ENCODE results near the gene MALT1.

Gene MALT1

DNA sequence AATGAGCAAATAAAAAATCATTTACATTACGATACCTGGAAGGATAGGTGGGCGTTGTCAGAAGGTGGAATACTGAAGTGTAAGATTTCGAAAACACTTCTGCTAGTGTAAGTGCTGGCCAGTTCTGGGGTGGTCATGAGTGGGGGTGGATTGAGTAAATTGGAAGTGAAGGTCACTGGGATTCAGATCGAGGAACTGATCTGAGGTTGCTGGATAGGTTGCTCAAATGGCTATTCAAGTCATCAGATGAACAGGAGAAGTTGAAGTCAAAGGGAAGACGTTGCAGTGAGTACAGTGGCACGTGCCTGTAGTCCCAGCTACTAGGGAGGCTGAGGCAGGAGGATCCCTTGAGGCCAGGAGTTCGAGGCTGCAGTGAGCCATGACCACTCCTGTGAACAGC lies 95.7 kb downstream of the MALT1 start:
- in situ Hi-C loops (cut with HindIII; ENCODE audit: low sequenced_read_pairs) = loop anchor here (25.0 kb wide), 1 partner anchor 230 kb away; no protein-coding TSS in a partner anchor

GRCh38 chr18:58768293-58768974 lies 97.2 kb downstream of the MALT1 start:
- in situ Hi-C loops (cut with HindIII; ENCODE audit: low sequenced_read_pairs) = loop anchor here (25.0 kb wide), 1 partner anchor 231 kb away; no protein-coding TSS in a partner anchor

DNA sequence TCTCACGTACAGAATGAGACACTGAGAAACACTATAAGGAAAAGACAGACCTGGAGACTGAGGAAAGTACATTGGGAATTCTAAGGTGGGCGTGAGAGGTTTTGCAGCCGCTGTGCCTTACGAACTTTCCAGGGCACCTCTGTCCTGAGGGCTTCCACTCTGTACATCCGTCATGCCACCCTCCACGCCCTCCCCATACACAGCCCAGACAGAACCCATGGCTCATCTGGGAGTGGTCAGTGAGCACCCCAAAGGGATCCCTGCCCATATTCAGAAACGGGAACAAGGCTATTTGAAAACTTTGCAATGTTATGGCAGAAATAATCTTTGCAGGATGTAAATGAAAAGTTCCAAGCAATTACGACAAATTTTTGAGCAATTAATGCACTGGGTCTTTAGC lies 98.1 kb downstream of the MALT1 start:
- in situ Hi-C loops (cut with HindIII; ENCODE audit: low sequenced_read_pairs) = loop anchor here (25.0 kb wide), 1 partner anchor 232 kb away; no protein-coding TSS in a partner anchor

DNA sequence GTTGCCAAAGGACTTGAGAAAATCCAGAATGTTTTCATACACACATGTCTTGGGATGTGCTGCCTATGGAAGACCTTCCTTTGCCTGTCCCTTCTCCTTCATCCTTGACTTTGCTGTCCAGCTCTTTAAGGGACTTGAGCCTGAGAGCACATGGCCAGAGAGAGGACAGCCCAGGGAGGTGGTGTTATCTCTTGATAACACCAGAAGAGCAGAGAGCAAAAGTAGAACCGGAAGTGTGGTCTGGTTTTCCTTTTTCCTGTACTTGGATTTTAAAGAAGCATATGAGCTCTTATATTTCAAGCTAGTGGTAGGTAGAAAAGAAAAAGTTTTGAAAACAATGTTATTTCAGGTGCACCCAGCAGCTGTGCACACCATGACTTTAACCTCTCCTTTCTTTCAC lies 99.3 kb downstream of the MALT1 start:
- in situ Hi-C loops (cut with HindIII; ENCODE audit: low sequenced_read_pairs) = loop anchor here (10.0 to 25.0 kb wide), 2 partner anchors 233 to 304 kb away; no protein-coding TSS in a partner anchor

- in situ Hi-C loops (cut with HindIII; ENCODE audit: low sequenced_read_pairs) = loop anchor here (10.0 to 25.0 kb wide), 2 partner anchors 235 to 303 kb away; no protein-coding TSS in a partner anchor
These were observed 100.9 kb downstream of the MALT1 start for GRCh38 chr18:58772161-58772560.

DNA sequence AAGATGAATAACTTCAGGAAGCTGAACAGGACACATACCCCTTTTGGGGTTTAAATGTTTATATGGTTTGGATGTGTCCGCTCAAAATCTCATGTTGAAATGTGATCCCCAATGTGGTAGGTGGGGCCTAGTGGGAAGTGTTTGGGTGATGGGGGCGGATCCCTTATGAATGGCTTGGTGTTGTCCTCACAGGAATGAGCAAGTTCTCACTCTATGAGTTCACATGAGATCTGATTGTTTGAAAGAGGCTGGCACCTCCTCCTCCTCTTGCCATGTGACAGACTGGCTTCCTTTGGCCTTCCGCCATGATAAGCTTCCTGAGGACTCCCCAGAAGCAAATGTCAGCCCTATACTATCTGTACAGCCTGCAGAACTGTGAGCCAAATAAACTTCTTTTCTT lies 104.8 kb downstream of the MALT1 start:
- in situ Hi-C loops (cut with HindIII; ENCODE audit: low sequenced_read_pairs) = loop anchor here (10.0 kb wide), 1 partner anchor 299 kb away; no protein-coding TSS in a partner anchor

DNA sequence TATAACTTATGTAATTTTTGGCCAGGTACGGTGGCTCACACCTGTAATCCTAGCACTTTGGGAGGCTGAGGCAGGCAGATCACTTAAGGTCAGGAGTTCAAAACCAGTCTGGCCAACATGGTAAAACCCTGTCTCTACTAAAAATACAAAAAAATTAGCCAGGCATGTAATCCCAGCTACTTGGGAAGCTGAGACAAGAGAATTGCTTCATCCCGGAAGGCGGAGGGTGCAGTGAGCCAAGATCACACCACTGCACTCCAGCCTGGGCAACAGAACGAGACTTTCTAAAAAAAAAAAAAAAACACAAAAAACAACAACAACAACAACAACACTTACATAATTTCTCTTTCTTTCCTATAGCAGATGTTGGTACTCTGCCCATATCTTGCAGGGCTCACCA lies 105.3 kb downstream of the MALT1 start:
- in situ Hi-C loops (cut with HindIII; ENCODE audit: low sequenced_read_pairs) = loop anchor here (10.0 kb wide), 1 partner anchor 298 kb away; no protein-coding TSS in a partner anchor

DNA sequence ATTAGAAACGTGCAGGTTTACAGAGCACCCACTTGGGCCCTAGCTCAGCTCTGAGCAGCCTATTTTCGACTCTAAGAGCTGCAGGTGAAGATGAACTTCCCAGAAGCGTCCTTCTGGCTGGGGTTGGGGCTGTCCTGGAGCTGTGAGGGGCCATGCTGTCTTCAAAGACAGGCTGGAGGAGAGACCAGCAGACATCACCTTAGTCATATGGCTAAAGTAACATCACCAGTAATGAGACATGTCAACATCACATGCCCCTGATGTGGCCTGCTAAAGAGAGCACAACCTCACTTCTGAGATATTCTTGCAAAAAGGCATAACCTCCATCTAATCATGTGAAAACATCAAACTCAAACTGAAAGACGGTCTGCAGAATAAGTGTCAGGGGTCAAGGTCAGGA lies 106.2 kb downstream of the MALT1 start:
- in situ Hi-C loops (cut with HindIII; ENCODE audit: low sequenced_read_pairs) = loop anchor here (10.0 kb wide), 1 partner anchor 297 kb away; no protein-coding TSS in a partner anchor

GRCh38 chr18:58779529-58779928 lies 108.3 kb downstream of the MALT1 start:
- in situ Hi-C loops (cut with HindIII; ENCODE audit: low sequenced_read_pairs) = loop anchor here (10.0 kb wide), 1 partner anchor 295 kb away; no protein-coding TSS in a partner anchor

DNA sequence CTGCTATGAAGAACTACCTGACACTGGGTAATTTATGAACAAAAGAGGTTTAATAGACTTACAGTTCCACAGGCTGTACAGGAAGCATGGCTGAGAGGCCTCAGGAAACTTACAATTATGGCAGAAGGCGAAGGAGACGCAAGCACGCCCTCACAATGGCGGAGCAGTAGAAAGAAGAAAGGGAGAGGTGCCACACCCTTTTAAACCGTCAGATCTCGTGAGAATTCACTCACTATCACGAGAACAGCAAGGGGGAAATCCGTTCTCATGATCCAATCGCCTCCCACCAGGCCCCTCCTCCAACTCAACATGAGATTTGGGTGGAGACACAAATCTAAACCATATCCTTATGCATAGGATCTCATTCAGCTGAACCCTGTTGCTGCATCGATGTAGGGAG lies 108.8 kb downstream of the MALT1 start:
- in situ Hi-C loops (cut with HindIII; ENCODE audit: low sequenced_read_pairs) = no loop called here

GRCh38 chr18:58781627-58782194 lies 110.4 kb downstream of the MALT1 start:
- in situ Hi-C loops (cut with HindIII; ENCODE audit: low sequenced_read_pairs) = no loop called here

GRCh38 chr18:58784601-58785137 lies 113.4 kb downstream of the MALT1 start:
- in situ Hi-C loops (cut with HindIII; ENCODE audit: low sequenced_read_pairs) = no loop called here

DNA sequence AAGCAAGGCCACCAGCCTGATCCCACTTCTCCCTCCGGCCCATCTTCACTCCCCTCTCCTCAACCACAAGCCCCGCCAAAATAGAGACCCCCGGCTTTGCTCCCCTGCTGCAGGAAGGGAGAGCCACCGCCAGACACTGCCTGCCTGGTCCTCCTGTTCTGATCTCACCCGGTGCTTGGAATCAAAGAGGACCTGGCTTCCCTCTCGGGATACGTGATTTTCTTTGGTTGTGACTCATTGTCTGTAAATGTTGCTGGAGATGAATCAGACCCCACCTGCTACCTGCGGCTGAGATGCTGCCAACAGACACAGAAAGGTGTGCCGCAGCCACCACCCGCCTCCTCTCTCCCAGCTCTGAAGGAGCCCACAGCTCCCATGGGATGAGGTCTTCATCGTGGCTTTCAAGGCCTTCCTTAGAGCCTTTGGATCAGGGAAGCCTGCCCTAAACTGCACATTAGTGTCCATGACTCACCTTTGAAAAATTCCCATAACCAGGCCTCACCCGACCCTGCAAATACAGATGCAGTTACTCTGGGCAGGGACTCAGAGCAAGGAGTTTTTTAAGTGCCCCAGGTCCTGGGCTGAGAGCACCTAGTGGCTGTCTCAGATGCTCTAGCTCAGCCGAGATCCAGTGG lies 114.0 kb downstream of the MALT1 start:
- in situ Hi-C loops (cut with HindIII; ENCODE audit: low sequenced_read_pairs) = no loop called here

DNA sequence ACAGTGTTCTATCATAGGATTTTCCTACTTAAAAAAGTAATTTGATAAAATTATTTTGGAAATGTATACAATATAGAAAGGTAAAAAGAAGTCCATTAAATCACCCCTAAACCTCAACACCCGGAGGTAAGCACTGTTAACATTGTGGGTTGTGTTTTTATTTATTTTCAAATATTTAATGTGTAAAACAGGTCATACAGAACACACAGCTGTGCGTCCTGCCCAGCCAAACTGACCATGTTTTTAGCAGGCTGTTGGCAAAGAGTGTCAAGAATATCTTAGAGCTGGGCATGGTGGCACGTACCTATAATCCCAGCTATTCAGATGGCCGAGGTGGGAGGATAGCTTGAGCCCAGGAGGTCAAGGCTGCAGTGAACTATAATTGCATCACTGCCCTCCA lies 114.6 kb downstream of the MALT1 start:
- in situ Hi-C loops (cut with HindIII; ENCODE audit: low sequenced_read_pairs) = no loop called here

DNA sequence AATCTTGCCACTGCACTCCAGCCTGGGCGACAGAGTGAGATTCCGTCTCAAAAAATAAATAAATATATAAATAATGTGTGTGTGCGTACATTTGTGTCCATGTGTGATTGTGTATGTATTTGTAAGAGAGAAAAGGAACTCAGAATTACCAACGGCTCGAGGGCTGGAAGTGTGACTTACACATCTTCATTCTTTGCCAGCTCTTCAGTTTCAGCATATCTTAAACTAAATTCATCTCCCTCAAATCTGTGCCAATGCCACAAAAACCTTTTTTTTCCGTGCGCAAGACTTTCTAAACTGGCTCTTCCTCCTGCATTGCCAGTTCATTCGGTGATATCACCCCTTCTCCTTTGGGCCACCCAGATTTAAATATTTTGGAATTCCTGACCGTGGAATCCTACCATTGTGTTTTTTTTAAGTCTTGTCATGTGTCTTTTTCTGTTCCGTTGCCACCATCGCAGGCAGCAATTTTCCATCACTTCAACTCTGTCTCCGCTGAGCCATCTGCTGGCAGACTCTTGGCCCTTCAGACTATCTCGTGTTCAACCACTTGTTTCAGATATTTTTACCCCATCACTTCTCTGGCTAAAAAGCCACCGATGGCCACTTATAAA lies 116.4 kb downstream of the MALT1 start:
- in situ Hi-C loops (cut with HindIII; ENCODE audit: low sequenced_read_pairs) = no loop called here

DNA sequence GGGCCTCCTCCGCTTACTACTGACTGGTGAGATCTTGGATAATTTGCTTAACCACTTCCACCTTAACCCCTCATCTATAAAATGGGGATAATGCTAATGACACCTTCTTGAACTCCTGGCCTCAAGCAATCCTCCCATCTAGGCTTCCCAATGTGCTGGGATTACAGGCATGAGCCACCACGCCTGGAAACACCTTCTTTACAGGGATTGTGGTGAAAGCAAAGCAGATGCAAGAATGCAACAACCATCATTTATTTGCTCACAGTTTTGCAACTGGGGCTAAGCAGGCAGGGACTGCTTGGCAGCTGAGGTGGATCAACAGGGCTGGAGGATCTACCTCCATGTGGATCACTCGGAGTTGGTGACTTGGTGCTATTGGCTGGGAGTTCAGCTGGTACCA lies 117.2 kb downstream of the MALT1 start:
- in situ Hi-C loops (cut with HindIII; ENCODE audit: low sequenced_read_pairs) = no loop called here

DNA sequence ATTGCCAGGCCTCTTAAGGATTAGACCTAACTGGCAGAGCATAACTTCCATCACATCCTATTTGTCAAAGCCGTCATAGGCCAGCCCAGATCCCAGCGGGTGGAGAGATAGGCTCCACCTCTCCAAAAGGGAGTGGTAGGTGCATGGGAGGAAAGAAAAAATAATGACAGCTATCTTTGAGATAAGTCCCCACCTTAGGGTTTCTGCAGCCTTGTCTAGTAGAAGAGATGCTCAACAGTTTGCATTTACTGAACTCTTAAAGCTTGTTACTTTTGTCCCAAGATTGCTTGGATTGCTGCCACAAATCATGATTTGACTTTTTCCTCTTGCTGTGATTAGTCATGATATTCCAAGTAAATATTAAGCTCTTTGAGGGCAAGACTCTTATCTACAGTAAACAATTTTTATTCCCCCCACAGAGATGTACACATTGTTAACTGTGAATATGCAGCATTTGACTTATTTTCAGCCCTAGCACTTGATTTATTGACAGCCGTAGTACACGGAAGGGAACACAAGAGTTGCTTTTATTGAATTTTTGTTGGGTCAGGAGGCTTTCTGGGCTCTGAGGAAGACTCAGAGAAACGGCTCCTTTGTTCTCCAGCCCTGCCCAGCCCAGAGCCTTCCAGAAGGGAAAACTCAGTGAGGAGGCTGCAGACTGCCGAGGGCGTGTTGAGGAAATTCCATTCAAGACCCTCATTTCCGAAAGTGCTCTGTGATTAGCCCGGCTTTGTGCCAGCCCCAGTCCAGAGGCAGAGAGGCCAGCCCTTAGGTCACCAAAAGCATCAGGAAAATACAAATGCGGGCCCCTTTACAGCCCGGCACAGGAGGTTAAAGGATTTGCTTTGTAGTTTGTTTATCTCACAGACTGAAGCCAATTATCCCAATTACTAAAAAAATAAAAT lies 118.0 kb downstream of the MALT1 start:
- in situ Hi-C loops (cut with HindIII; ENCODE audit: low sequenced_read_pairs) = no loop called here

GRCh38 chr18:58789876-58790240 lies 118.6 kb downstream of the MALT1 start:
- in situ Hi-C loops (cut with HindIII; ENCODE audit: low sequenced_read_pairs) = no loop called here

DNA sequence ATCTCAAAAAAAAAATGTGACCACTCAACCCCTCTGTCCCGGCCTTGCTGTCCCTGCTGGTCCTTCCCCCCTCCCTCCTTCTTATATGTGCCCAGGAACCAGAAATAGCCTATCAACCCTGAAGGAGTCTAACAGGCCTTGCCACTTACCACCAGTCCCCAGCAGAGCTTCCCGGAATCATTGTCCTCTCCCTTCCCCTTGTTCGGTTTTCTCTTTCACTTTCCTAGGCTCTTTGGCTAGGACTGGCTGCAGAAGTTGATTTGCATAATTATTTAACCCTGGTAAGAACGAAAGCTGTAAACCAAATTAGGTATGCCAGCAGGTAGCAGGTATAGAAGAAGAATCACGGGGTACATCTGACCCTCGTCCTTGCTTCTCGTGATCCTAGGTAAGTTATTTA lies 120.8 kb downstream of the MALT1 start:
- in situ Hi-C loops (cut with HindIII; ENCODE audit: low sequenced_read_pairs) = no loop called here

DNA sequence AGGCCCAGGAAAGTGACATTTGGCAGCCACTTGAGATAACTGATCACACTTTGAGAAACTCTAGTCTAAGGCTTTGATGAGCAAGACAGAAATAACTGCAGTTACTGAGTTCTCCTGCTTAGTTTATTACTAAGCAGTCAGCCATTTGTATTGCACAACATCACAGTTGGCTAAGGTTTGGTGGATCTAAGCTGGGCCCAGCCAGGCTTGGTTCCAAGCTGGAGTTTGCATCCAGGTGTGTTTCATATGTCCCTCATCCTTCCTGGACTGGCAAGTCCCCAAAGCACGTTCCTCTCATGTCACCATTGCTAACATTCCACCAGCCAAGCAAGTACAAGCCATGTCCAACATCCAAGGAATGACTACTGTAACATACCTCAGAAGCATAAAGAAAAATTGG lies 122.1 kb downstream of the MALT1 start:
- in situ Hi-C loops (cut with HindIII; ENCODE audit: low sequenced_read_pairs) = no loop called here
